OCI-LY1 (cell line): ENCODE results near the gene PRR14L.

ENCODE experiments used
- H2AFZ ChIP-seq: fragments of 200-600 bp; sonication (generic), shearing (Covaris generic); 2 replicates; pipeline ENCODE4 v1.6.0; 2014; ENCODE audit warnings: antibody characterized with exemption, mild to moderate bottlenecking, low read length
- H3F3A ChIP-seq: fragments of 200-600 bp; sonication (generic), shearing (Covaris generic); 2 replicates; pipeline ENCODE4 v1.6.0; 2014; ENCODE audit warnings: mild to moderate bottlenecking, antibody characterized with exemption, low read length, moderate library complexity; ENCODE audit not compliant: insufficient read depth
- H3K27ac ChIP-seq: fragments of 200-600 bp; sonication (generic); 2 replicates; pipeline ENCODE4 v1.5.1; 2014; ENCODE audit warnings: low read length, mixed run types, mild to moderate bottlenecking, low read depth; ENCODE audit not compliant: poor library complexity, severe bottlenecking
- H3K27me3 ChIP-seq: fragments of 200-600 bp; sonication (generic); 2 replicates; pipeline ENCODE4 v1.6.0; 2014; ENCODE audit warnings: antibody characterized with exemption, mild to moderate bottlenecking, low read length, moderate library complexity; ENCODE audit not compliant: insufficient read depth
- H3K36me3 ChIP-seq: fragments of 200-600 bp; sonication (generic); 2 replicates; pipeline ENCODE4 v1.6.1; 2014; ENCODE audit warnings: mild to moderate bottlenecking, antibody characterized with exemption, low read length, moderate library complexity, mixed read lengths; ENCODE audit not compliant: insufficient read depth
- H3K4me1 ChIP-seq: fragments of 200-600 bp; sonication (generic); 2 replicates; pipeline ENCODE4 v1.5.1; 2014; ENCODE audit warnings: mild to moderate bottlenecking, low read length, moderate library complexity; ENCODE audit not compliant: insufficient read depth, severe bottlenecking
- H3K4me2 ChIP-seq: fragments of 200-600 bp; sonication (generic), shearing (Covaris generic); 2 replicates; pipeline ENCODE4 v1.6.1; 2014; ENCODE audit warnings: low read length
- H3K4me3 ChIP-seq: fragments of 200-600 bp; sonication (generic); 2 replicates; pipeline ENCODE4 v1.5.1; 2014; ENCODE audit warnings: low read length, low read depth, mild to moderate bottlenecking, mixed read lengths; ENCODE audit not compliant: poor library complexity, severe bottlenecking
- H3K79me2 ChIP-seq: fragments of 200-600 bp; shearing (Covaris generic); 2 replicates; pipeline ENCODE4 v1.6.1; 2016; ENCODE audit warnings: mixed run types, low read length, mixed read lengths; ENCODE audit not compliant: insufficient read depth
- H3K9ac ChIP-seq: fragments of 200-600 bp; sonication (generic), shearing (Covaris generic); 2 replicates; pipeline ENCODE4 v1.6.1; 2014; ENCODE audit warnings: mild to moderate bottlenecking, low read length, mixed read lengths
- H3K9me2 ChIP-seq: fragments of 200-600 bp; sonication (generic), shearing (Covaris generic); 2 replicates; pipeline ENCODE4 v1.6.1; 2014; ENCODE audit warnings: low read depth, mild to moderate bottlenecking, low read length, mixed read lengths
- H3K9me3 ChIP-seq: fragments of 200-600 bp; shearing (Covaris generic); 2 replicates; pipeline ENCODE4 v1.6.1; 2014; ENCODE audit warnings: low read length, mixed read lengths
- H4K20me1 ChIP-seq: fragments of 200-600 bp; sonication (generic), shearing (Covaris generic); 2 replicates; pipeline ENCODE4 v1.6.0; 2016; ENCODE audit warnings: mild to moderate bottlenecking, low read length; ENCODE audit not compliant: insufficient read depth
- EZH2 ChIP-seq: fragments of 200-600 bp; sonication (generic), shearing (Covaris generic); IDR thresholded peaks from 2 replicates; pipeline ENCODE4 v1.8.0; 2017; ENCODE audit warnings: borderline replicate concordance, mixed run types, mild to moderate bottlenecking, antibody characterized with exemption, low read length, moderate library complexity, mixed read lengths
- TF ChIP-seq, protein P1 (sequence below): fragments of 200-600 bp; sonication (generic), shearing (Covaris generic); IDR thresholded peaks from 2 replicates; pipeline ENCODE4 v1.5.1; 2017; ENCODE audit warnings: mild to moderate bottlenecking, antibody characterized with exemption, low read length, moderate library complexity, mixed read lengths

PRR14L gene

DNA sequence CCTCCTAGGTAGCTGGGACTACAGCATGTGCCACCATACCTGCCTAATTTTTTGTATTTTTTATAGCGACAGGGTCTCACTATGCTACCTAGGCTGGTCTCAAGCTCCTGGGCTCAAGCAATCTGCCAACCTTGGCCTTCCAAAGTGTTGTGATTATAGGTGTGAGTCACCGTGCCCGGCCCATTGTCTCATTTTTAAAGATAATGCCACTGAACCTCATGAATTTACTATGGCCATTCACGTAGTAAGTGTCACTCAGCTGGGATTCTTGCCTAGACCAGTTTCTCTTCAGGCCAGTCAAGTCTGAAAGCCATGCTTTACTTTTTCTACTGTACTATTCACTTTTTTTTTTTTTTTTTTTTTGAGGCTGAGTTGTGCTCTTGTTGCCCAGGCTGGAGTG lies 26.3 kb upstream of the PRR14L start:
- H3K4me1 ChIP-seq = no peaks in the 10 kb centered on the region
- peaks cover 71% of the 10 kb centered on the region for H3K36me3 ChIP-seq
- no peaks in the 10 kb centered on the region for H4K20me1 ChIP-seq
- no peaks in the 10 kb centered on the region for H3K9me2 ChIP-seq
- H2AFZ ChIP-seq = no peak overlapping the region
- no peaks in the 10 kb centered on the region for H3K9me3 ChIP-seq
- no peak overlapping the region for H3K4me3 ChIP-seq
- no peaks in the 10 kb centered on the region for H3K27me3 ChIP-seq
- H3K9ac ChIP-seq = no peak overlapping the region
- TF ChIP-seq, protein P1, sequence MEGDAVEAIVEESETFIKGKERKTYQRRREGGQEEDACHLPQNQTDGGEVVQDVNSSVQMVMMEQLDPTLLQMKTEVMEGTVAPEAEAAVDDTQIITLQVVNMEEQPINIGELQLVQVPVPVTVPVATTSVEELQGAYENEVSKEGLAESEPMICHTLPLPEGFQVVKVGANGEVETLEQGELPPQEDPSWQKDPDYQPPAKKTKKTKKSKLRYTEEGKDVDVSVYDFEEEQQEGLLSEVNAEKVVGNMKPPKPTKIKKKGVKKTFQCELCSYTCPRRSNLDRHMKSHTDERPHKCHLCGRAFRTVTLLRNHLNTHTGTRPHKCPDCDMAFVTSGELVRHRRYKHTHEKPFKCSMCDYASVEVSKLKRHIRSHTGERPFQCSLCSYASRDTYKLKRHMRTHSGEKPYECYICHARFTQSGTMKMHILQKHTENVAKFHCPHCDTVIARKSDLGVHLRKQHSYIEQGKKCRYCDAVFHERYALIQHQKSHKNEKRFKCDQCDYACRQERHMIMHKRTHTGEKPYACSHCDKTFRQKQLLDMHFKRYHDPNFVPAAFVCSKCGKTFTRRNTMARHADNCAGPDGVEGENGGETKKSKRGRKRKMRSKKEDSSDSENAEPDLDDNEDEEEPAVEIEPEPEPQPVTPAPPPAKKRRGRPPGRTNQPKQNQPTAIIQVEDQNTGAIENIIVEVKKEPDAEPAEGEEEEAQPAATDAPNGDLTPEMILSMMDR = no peak
- TF ChIP-seq EZH2 = no peak
- no peaks in the 10 kb centered on the region for H3K79me2 ChIP-seq
- no peak overlapping the region for H3K27ac ChIP-seq
- no peak overlapping the region for H3K4me2 ChIP-seq
- H3F3A ChIP-seq = no peaks in the 10 kb centered on the region

DNA sequence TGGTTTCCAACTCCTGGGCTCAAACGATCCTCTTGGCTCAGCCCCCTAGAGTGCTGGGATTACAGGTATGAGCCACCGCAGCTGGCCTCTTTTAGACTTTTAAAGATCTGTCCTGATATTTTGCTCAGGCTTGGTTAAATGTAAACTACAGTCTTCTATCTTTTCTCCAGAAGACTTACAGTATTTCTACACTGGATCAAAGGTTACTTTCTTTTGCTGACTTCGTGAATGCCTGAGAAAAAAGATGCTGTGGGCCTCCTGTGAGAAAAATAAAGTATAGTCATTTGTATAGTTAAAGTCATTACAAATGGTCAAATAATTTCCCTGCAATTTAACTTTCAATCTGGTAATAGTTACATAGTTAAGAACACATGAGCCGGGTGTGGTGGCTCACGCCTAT lies 23.5 kb upstream of the PRR14L start:
- Histone ChIP-seq H3F3A (no peaks in the 10 kb centered on the region), H3K4me1 (no peaks in the 10 kb centered on the region), H3K9me3 (no peaks in the 10 kb centered on the region), H3K79me2 (no peaks in the 10 kb centered on the region), H3K9me2 (no peaks in the 10 kb centered on the region), H3K27me3 (no peaks in the 10 kb centered on the region), H3K27ac (no peak overlapping the region), H3K9ac (no peak overlapping the region), H3K4me2 (no peak overlapping the region), H4K20me1 (no peaks in the 10 kb centered on the region), H3K4me3 (no peak overlapping the region), H3K36me3 (peaks cover 74% of the 10 kb centered on the region), H2AFZ (no peak overlapping the region)
- TF ChIP-seq, protein P1 = no peak

DNA sequence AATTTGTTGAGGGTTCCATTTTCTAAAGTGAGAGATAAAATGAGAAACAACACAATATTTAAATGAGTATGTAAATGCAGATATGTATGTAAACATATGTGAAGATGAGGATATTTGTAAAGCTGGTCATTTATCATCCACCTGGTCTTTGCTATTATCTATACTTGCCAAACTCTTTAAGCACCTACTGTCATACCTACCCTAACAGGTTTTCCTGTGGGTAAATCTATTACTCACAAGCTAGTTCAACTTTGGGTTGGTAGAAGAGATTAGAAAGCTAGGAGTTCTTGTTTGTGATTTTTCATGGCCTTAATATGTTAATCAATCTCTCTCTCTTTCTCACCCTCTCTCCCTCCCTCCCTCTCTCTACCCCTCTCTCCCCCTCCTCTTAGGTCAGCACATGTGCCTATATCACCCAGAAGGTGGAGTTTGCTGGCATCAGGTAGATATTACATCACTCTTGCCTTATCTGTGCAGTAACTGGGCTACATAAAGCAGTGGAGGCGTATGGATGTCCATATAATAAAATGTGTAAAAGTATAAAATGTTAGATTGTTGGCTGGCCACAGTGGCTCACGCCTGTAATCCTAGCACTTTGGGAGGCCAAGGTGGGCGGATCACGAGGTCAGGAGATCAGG lies 18.6 kb upstream of the PRR14L start:
- H3K79me2 ChIP-seq = no peaks in the 10 kb centered on the region
- no peaks in the 10 kb centered on the region for H3K9me3 ChIP-seq
- H3K36me3 ChIP-seq = peaks cover 77% of the 10 kb centered on the region
- H3K9ac ChIP-seq = no peak overlapping the region
- no peak overlapping the region for H3K4me2 ChIP-seq
- H3K27ac ChIP-seq = no peak overlapping the region
- no peaks in the 10 kb centered on the region for H3F3A ChIP-seq
- H2AFZ ChIP-seq = no peak overlapping the region
- H3K4me3 ChIP-seq = no peak overlapping the region
- H3K9me2 ChIP-seq = no peaks in the 10 kb centered on the region
- no peaks in the 10 kb centered on the region for H3K27me3 ChIP-seq
- H4K20me1 ChIP-seq = no peaks in the 10 kb centered on the region
- TF ChIP-seq, protein P1 = no peak
- no peak for TF ChIP-seq EZH2
- H3K4me1 ChIP-seq = no peaks in the 10 kb centered on the region
